Measurements from ENCODE around the gene ELK3.

GRCh38 chr12:96230646-96231045 lies 36.5 kb downstream of the ELK3 start:
- TF ChIP-seq CTCF (IDR thresholded peaks at IDR 0.05), result no peak
- no peak for TF ChIP-seq CHD2 (IDR thresholded peaks at IDR 0.05; ENCODE audit: low read length, partially characterized antibody)
- TF ChIP-seq MAZ (IDR thresholded peaks at IDR 0.05; ENCODE audit: borderline replicate concordance, low read depth, low read length), result no peak
- no peak for TF ChIP-seq MAX (IDR thresholded peaks at IDR 0.05)
- no peak for TF ChIP-seq MAFK (IDR thresholded peaks at IDR 0.05; ENCODE audit: partially characterized antibody)
- no peak for TF ChIP-seq ZSCAN20 (CRISPR knock-in tag; IDR thresholded peaks at IDR 0.05)
- no peak for TF ChIP-seq HOXA7 (CRISPR knock-in tag; IDR thresholded peaks at IDR 0.05)
- no peak for TF ChIP-seq POLR2AphosphoS2 (conservative IDR thresholded peaks at IDR 0.05; ENCODE audit: low read length)
- TF ChIP-seq USF2 (IDR thresholded peaks at IDR 0.05), result no peak

Measured in A549 (cell line).